CD14-positive monocyte (primary cell): ENCODE measurements around the gene SRCIN1. TPM values are rescaled to one million over a fixed set of nuclear protein-coding genes. Genes with fewer than 3 reads are reported as not detected.

ENCODE experiments used
- DNase-seq, 3 donors: peaks; one replicate each; pipeline ENCODE4 v3.0.0-alpha.2; 2011 to 2022
- H2AFZ ChIP-seq: 2 replicates; pipeline ENCODE4 v1.6.0; 2012; ENCODE audit warnings: mild to moderate bottlenecking, low read depth, low read length, inconsistent platforms; ENCODE audit not compliant: insufficient read depth, poor library complexity, severe bottlenecking
- H3K27ac ChIP-seq, 2 donors: 1 replicate in 1 of 2; 2 replicates in 1 of 2; pipeline ENCODE4 v1.5.1; 2012 to 2013; ENCODE audit warnings: low read length in 2 of 2, control low read depth in 1 of 2, inconsistent platforms in 1 of 2, low read depth in 1 of 2, mild to moderate bottlenecking in 1 of 2
- H3K27me3 ChIP-seq, 2 donors: one replicate each; pipeline versions ENCODE4 v1.6.0 to v1.6.1; 2011 to 2013; ENCODE audit warnings: low read length in 2 of 2; ENCODE audit not compliant: control insufficient read depth in 2 of 2, insufficient read depth in 2 of 2
- H3K36me3 ChIP-seq, 2 donors: replicated peaks in 1 of 2; 1 replicate in 1 of 2; 2 replicates in 1 of 2; pipeline versions ENCODE4 v1.5.1 to v1.6.1; 2012 to 2013; ENCODE audit warnings: low read length in 2 of 2, control low read depth in 1 of 2, inconsistent platforms in 1 of 2, mild to moderate bottlenecking in 1 of 2; ENCODE audit not compliant: insufficient read depth in 2 of 2, control insufficient read depth in 1 of 2
- H3K4me1 ChIP-seq, 2 donors: 1 replicate in 1 of 2; 2 replicates in 1 of 2; pipeline versions ENCODE4 v1.5.1 to v1.6.1; 2012 to 2013; ENCODE audit warnings: low read length in 2 of 2, control low read depth in 1 of 2, inconsistent platforms in 1 of 2, mild to moderate bottlenecking in 1 of 2, moderate library complexity in 1 of 2; ENCODE audit not compliant: insufficient read depth in 2 of 2, control insufficient read depth in 1 of 2
- H3K4me2 ChIP-seq: replicated peaks from 2 replicates; pipeline ENCODE3; 2012; ENCODE audit warnings: low read length, moderate library complexity, mild to moderate bottlenecking; ENCODE audit not compliant: poor library complexity, severe bottlenecking; ENCODE audit errors: extremely low read depth
- H3K4me3 ChIP-seq, 3 experiments: fragments of 200-600 bp in 1 of 3; sonication (generic) in 1 of 3; replicated peaks in 1 of 3; 1 replicate in 2 of 3; 2 replicates in 1 of 3; pipeline ENCODE4 v1.5.1; 2011 to 2013; ENCODE audit warnings: low read length in 3 of 3, mild to moderate bottlenecking in 3 of 3, control low read depth in 2 of 3, low read depth in 2 of 3, inconsistent platforms in 1 of 3, moderate library complexity in 1 of 3
- H3K79me2 ChIP-seq: 2 replicates; pipeline ENCODE4 v1.6.0; 2012; ENCODE audit warnings: mild to moderate bottlenecking, control low read depth, inconsistent platforms, low read length, moderate library complexity; ENCODE audit not compliant: insufficient read depth
- H3K9ac ChIP-seq: 2 replicates; pipeline ENCODE4 v1.6.0; 2017; ENCODE audit warnings: low read length, mild to moderate bottlenecking; ENCODE audit not compliant: insufficient read depth, poor library complexity, severe bottlenecking
- H3K9me3 ChIP-seq, 2 donors: replicated peaks in 1 of 2; 1 replicate in 1 of 2; 2 replicates in 1 of 2; pipeline versions ENCODE4 v1.5.1 to v1.6.1; 2012 to 2013; ENCODE audit warnings: low read length in 2 of 2, control low read depth in 1 of 2; ENCODE audit not compliant: control insufficient read depth in 1 of 2, insufficient read depth in 1 of 2
- H4K20me1 ChIP-seq: 2 replicates; pipeline ENCODE4 v1.6.0; 2012; ENCODE audit warnings: mild to moderate bottlenecking, low read length, control low read depth, moderate library complexity; ENCODE audit not compliant: insufficient read depth
- H3K27ac Mint-ChIP-seq, 7 donors: one replicate each; pipeline ENCODE4 v1.8.0; 2020; ENCODE audit warnings: mild to moderate bottlenecking in 7 of 7, mixed read lengths in 7 of 7, moderate library complexity in 6 of 7, inconsistent platforms in 2 of 7
- H3K27me3 Mint-ChIP-seq, 3 donors: one replicate each; pipeline ENCODE4 v1.8.0; 2021 to 2022; ENCODE audit warnings: low read depth in 3 of 3, mild to moderate bottlenecking in 3 of 3, mixed read lengths in 3 of 3, moderate library complexity in 3 of 3, inconsistent platforms in 1 of 3
- H3K36me3 Mint-ChIP-seq, 2 donors: one replicate each; pipeline ENCODE4 v1.8.0; 2020; ENCODE audit warnings: mixed read lengths in 2 of 2, inconsistent platforms in 1 of 2, mild to moderate bottlenecking in 1 of 2
- H3K4me1 Mint-ChIP-seq: one replicate; pipeline ENCODE4 v1.8.0; 2020; ENCODE audit warnings: mild to moderate bottlenecking, mixed read lengths
- H3K4me3 Mint-ChIP-seq, 2 donors: one replicate each; pipeline ENCODE4 v1.8.0; 2020; ENCODE audit warnings: mild to moderate bottlenecking in 2 of 2, mixed read lengths in 2 of 2, moderate library complexity in 1 of 2
- H3K9me3 Mint-ChIP-seq, 7 donors: one replicate each; pipeline ENCODE4 v1.8.0; 2020 to 2022; ENCODE audit warnings: mixed read lengths in 7 of 7, mild to moderate bottlenecking in 6 of 7, moderate library complexity in 6 of 7, inconsistent platforms in 2 of 7
- CTCF ChIP-seq: fragments of 200-600 bp; IDR thresholded peaks from one replicate; pipeline ENCODE4 v1.8.0; 2022; ENCODE audit warnings: antibody characterized with exemption, mild to moderate bottlenecking
- WGBS: methylation state at CpG from one replicate; pipeline ENCODE4 v1.1.5; 2013; ENCODE audit warnings: missing lambda C conversion rate; ENCODE audit not compliant: insufficient coverage; 5-methylcytosine and 5-hydroxymethylcytosine counted together
- intact Hi-C, 2 donors: fragments of 100-400 bp; cut with micrococcal nuclease; formaldehyde crosslinking; loops; one replicate each; pipeline versions ENCODE4 v1.15.0 to v1.15.1; 2023
- polyA plus RNA-seq, 3 donors: library from polyadenylated mRNA; depleted of rRNA in 1 of 3; unstranded in 2 of 3; stranded (reverse) in 1 of 3; fragments of 300-500 nt in 2 of 3; fragments of >200 nt in 1 of 3; fragmentation: Illumina TruSeq in 2 of 3; gene quantifications; 1 replicate in 2 of 3; 2 replicates in 1 of 3; pipeline ENCODE4 v1.2.3, GENCODE V29; 2012 to 2021

The SRCIN1 gene
- polyA plus RNA-seq, 3 donors, result 0.01 TPM; not detected in 2

DNA sequence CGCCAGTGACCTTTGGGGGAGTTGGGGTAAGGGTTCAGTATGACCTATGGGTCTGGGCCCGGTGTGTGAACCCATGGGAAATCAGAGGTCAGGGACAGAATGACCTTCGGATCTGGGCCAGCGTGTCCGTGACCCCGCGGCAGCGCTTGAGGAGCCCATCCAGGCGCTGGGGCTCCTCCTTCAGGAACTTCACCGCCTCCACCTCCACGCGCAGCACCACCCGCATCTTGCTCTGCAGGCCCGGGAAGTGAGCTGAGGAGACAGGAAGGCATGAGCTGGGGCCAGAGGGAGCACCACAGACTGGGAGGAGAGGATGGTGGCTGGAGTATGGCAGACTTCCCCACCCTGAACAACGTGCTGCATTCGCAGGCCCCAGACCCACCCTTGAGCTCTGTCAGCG, 53.4 kb downstream of the SRCIN1 start:
- Histone ChIP-seq H3K36me3 (no peaks in the 10 kb centered on the region), H3K79me2 (no peaks in the 10 kb centered on the region), H2AFZ (no peak overlapping the region), H4K20me1 (no peaks in the 10 kb centered on the region), H3K9me3 (no peaks in the 10 kb centered on the region), H3K4me1 (peaks cover 6 to 13% of the 10 kb centered on the region in 2 donors), H3K4me3 (no peak overlapping the region), H3K9ac (no peak overlapping the region), H3K27ac (no peak overlapping the region), H3K27me3 (no peaks in the 10 kb centered on the region), H3K4me2 (no peak overlapping the region)
- H3K36me3 Mint-ChIP-seq, result no peaks in the 10 kb centered on the region
- no peak overlapping the region for H3K4me3 Mint-ChIP-seq
- intact Hi-C loops, result loop anchor here in 1 of 2 donors (10.0 kb wide), 1 partner anchor 112 kb away; no protein-coding TSS in a partner anchor
- peaks cover 18 to 53% (median 19%) of the 10 kb centered on the region in 3 donors for H3K27me3 Mint-ChIP-seq
- H3K4me1 Mint-ChIP-seq, result peaks cover 12% of the 10 kb centered on the region
- no peaks in the 10 kb centered on the region for H3K9me3 Mint-ChIP-seq
- no peak overlapping the region for H3K27ac Mint-ChIP-seq
- WGBS, result 96% methylated on average over 16 of the region's 17 CpGs
- no peak for TF ChIP-seq CTCF
- DNase-seq, result no peak

- intact Hi-C loops, result loop anchor here in 1 of 2 donors (10.0 kb wide), 1 partner anchor 114 kb away; no protein-coding TSS in a partner anchor
- Mint-ChIP-seq H3K9me3 (no peaks in the 10 kb centered on the region), H3K4me3 (no peak overlapping the region), H3K27ac (no peak overlapping the region), H3K4me1 (peaks cover under 1% of the 10 kb centered on the region), H3K36me3 (no peaks in the 10 kb centered on the region), H3K27me3 (peaks cover 14 to 51% (median 23%) of the 10 kb centered on the region in 3 donors)
- no peak overlapping the region for H2AFZ ChIP-seq
- H3K9ac ChIP-seq, result no peak overlapping the region
- no peak overlapping the region for H3K27ac ChIP-seq
- no peak for DNase-seq
- no peak for TF ChIP-seq CTCF
- no peaks in the 10 kb centered on the region for H3K9me3 ChIP-seq
- no peaks in the 10 kb centered on the region for H3K36me3 ChIP-seq
- no peaks in the 10 kb centered on the region for H3K27me3 ChIP-seq
- no peaks in the 10 kb centered on the region for H3K79me2 ChIP-seq
- no peak overlapping the region for H3K4me3 ChIP-seq
- H4K20me1 ChIP-seq, result no peaks in the 10 kb centered on the region
- 87% methylated on average over 7 of the region's 9 CpGs for WGBS
- H3K4me1 ChIP-seq, result peaks cover 0 to 1% of the 10 kb centered on the region in 2 donors
- H3K4me2 ChIP-seq, result no peak overlapping the region
Observed at GRCh38 chr17:38551121-38551520, 54.6 kb downstream of the SRCIN1 start.
